HPDE6-E6E7 (cell line): ENCODE results near the gene SEMA5B.

Source experiments
- DNase-seq: peaks from one replicate; pipeline ENCODE4 v3.0.0; 2011; ENCODE audit warnings: missing footprints; ENCODE audit errors: extremely low spot score

Gene SEMA5B

GRCh38 chr3:123058505-123058904, 30.9 kb upstream of the SEMA5B start:
- no peak for DNase-seq

- no peak for DNase-seq
These were observed 27.8 kb upstream of the SEMA5B start for GRCh38 chr3:123055352-123055751.

DNA sequence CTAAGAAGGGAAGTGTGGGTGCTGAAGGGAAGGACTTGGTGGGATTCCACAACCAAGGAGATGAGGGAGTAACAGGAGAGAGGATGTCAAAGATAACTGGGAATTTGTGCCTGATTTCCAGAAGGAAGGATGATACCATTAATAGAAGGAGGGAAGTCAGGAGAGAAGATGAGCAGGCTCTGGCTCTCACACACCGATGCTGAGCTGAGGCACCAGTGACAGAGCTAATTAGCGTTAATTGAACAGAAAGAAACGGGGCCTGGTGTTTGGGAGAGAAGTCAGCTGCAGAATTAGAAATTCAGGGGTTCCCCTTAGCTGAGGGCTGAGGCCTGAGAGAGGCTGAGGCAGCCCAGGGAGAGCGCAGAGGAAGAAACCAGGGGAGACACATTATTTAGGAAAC, 27.4 kb upstream of the SEMA5B start:
- DNase-seq, result no peak

GRCh38 chr3:123054109-123054778, 26.7 kb upstream of the SEMA5B start:
- no peak for DNase-seq

DNA sequence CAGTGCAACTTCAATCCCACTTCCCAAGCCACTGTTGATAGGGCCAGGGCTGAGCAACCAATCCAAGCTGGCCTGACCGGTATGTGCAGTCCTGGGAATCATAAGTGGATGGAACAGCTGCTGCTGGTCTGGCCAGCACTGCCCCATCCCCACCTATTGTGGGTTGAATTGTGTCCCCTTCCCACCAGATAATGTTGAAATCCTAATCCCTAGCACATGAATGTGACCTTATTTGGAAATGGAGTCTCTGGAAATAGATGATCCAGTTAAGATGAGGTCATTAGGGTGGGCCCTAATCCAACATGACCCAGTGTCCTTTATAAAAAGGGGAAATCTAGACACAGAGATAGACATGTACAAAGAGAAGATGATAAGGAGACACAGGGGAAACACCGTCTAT, 25.5 kb upstream of the SEMA5B start:
- DNase-seq, result no peak

GRCh38 chr3:123050666-123051065, 23.1 kb upstream of the SEMA5B start:
- DNase-seq, result no peak

DNA sequence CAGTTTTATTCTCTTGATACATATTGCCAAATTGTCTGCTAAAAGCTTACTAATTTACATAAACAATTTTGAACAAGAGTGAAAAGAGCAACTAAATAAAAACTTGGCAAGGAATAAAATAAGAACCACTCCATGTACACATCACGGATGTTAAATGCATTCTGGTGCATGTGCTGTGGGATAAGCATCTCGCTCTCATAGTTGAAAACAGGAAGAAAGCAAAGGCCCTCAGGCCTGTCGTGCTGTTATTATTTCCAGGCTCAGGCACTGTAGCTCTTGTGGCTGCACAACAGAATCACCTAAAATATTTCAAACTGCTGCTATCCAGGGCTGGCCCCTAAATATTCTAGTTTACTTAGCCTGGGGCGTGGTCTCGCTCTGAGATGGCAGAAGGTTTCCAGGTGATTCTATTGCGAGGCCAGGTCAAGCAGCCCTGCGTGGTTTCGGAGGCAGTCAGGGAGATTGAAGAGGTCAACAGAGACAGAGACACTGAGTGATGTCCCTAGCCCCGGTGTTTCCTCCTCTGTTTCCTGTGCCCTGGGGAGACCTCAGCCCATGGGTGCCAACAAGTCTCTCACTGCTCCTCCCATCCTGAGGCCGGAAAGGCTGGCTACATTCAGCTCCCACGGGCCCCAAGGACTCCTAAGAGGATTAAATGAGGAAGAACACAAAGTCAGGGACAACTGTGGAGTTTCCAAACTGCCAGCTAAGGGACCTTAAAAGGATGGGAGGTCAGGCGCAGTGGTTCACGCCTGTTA, 21.1 kb upstream of the SEMA5B start:
- DNase-seq, result no peak

GRCh38 chr3:123047062-123047319, 19.4 kb upstream of the SEMA5B start:
- DNase-seq, result no peak

- no peak for DNase-seq
These were observed 18.9 kb upstream of the SEMA5B start for GRCh38 chr3:123046262-123047061.

DNA sequence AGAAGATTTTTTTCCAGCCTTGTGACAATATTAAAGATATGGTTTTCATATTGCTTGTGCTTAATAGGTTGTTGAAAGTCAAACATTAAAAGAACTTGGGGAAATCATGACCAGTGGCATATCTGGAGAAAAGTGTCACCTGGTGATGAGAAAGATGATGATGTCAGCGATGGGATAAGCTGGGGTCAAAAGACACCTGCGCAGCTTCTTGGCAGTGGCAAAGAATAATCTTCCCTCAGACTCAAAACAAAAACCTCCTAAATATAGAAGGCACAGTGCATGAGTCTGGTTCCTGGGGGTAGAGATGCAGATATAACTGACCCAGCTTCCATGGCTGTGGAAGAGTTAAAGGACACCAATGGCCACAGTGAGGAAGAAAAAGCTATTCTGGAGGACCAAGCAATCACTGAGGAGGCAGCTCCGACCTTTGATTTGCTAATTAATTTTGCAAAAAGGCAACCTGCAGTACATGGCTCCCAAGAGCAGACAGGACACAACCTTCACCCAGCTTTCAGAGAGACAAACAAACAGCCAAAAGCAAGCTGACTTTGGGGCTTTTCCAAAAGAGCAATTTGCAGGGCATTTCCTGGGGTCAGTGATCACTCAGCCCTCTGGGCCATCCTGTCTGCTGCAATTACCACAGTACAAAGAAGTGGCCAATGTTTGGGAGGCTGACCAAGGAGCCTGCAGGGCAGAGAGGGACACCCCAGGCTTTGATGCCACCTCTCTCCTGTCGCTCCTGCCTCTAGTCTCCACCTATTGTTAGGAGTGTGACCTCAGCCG, 17.6 kb upstream of the SEMA5B start:
- DNase-seq, result no peak

DNA sequence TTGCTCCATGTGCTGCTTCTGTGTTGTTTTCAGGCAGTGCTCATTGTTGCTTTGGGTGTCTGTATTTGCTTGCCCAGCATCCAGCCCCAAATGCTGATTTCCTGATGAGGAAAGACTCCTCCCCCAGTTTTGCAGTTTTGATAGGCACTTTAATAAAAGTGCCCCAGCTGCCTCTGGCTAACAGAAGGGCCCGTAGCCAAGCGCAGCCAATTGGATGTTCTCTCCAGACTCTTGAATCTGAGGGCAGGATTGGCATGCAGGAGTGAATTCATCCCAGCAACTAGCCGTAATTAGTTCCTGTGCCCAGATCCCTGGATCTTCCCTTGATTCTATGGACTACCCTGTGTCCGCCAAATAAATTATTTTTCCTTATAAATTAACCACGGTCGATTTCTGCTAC, 14.8 kb upstream of the SEMA5B start:
- no peak for DNase-seq

- DNase-seq, result no peak
These were observed 11.6 kb upstream of the SEMA5B start for GRCh38 chr3:123039178-123039577.

DNA sequence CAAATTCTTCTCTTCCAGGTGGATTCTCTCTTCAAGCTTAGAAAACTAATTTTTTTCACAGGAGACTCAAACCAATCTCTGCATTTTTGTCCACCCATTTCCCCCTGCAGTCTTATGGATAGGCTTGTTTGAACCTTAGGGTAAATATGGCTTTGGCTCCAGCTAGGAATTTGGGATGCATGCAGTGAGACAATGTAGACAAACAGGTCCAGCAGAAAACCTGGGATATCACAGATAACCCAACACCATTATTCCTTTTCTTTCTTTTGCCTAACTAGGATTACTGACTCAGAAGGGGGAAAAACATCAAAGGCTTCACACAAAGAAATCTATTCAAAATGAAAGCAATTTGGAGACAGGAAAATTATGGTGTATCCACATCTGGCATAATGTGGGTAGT, 11.2 kb upstream of the SEMA5B start:
- DNase-seq, result no peak

DNA sequence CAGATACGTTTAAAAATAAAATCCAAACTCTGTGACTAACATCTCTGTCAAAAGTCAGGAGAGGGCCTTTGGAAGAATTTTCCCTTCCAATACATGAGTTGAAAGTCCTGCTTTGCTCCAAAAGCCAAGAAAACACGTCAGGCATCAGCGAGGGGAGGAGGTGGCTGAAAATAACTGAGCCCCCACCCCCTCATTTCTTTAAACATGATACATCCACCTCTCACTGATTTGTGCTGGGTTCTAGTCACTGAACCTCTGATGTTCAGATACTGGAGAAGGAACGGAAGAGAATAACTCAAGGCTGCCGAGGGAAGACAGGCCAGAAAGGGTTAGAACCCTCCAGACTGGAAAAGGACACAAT, 9.4 kb upstream of the SEMA5B start:
- DNase-seq, result no peak

GRCh38 chr3:123036352-123037014, 8.9 kb upstream of the SEMA5B start:
- no peak for DNase-seq

DNA sequence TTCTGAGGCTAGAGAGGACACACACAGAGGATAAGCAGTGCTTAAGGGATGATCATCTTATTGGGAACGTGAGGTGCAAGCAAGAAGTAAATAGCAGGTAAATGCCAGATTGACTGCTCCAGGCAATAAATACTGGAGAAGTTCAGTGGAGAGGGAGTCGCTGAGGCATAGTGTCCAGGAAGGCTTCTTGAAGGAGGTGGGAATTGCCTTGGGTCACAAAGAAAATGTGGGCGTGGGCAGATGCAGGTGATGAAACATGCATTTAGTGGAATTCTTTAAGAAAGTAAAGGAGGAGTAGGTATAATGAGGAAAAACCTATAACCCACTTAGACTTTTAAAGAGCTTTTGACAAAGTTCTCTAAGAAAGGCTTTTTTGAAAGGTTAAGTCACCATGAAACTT, 7.4 kb upstream of the SEMA5B start:
- no peak for DNase-seq

DNA sequence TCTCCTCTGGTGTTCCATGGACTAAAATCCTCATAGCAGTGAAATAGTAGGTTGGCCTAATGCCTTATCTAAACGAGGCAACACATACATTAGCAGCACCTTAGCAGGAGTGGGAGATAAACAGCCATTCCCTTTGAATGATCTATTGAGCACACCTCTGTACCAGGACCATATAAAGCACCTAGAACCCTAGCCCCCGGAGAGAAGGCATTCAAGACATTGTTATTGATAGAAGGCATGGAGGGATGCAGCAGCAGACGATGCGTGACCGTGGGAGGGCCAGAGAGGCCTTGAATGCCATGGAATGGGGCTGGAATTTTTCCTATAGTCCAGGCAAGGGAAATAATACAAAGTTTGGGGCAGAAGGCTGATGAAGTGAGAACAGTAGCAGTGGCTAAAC, 6.6 kb upstream of the SEMA5B start:
- no peak for DNase-seq

GRCh38 chr3:123032057-123032456, 4.5 kb upstream of the SEMA5B start:
- DNase-seq, result no peak

DNA sequence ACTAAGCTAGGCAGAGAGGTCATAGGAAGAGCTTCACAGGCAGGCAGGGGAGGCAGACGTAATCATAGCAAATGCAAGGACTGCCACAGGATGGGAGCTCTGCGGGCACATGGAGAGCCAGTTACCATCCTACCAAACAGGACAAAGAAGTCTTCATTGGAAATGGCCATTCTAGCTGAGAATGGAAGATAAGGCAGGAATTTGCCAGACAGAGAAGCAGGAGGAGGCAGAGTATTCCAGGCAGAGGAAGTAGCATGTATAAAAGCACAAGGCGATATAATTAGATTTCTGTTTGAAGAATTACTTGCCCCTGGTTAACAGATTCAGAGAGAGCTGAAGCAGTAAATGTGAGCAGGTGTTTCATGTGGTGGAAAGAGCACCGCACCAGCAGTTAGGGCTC, 3.5 kb upstream of the SEMA5B start:
- DNase-seq, result no peak

GRCh38 chr3:123028233-123028828, 768 bp upstream of the SEMA5B start:
- DNase-seq, result peak; percentile 50

- DNase-seq, result no peak
These were observed 835 bp downstream of the SEMA5B start for GRCh38 chr3:123026565-123027291.
